ENCODE results near the gene ATP6V1G1.

Gene ATP6V1G1

GRCh38 chr9:114631166-114631565, 43.6 kb downstream of the ATP6V1G1 start:
- Histone ChIP-seq H3K9ac (ENCODE audit: low read depth, low read length) (no peak overlapping the region), H3K4me1 (ENCODE audit: insufficient read depth, low read length) (no peaks in the 10 kb centered on the region), H3K36me3 (ENCODE audit: insufficient read depth, low read length) (peaks cover 3% of the 10 kb centered on the region; the same call in 1 of the 2 replicates), H3K9me3 (ENCODE audit: control insufficient read depth, insufficient read depth, low read length) (no peaks in the 10 kb centered on the region)

DNA sequence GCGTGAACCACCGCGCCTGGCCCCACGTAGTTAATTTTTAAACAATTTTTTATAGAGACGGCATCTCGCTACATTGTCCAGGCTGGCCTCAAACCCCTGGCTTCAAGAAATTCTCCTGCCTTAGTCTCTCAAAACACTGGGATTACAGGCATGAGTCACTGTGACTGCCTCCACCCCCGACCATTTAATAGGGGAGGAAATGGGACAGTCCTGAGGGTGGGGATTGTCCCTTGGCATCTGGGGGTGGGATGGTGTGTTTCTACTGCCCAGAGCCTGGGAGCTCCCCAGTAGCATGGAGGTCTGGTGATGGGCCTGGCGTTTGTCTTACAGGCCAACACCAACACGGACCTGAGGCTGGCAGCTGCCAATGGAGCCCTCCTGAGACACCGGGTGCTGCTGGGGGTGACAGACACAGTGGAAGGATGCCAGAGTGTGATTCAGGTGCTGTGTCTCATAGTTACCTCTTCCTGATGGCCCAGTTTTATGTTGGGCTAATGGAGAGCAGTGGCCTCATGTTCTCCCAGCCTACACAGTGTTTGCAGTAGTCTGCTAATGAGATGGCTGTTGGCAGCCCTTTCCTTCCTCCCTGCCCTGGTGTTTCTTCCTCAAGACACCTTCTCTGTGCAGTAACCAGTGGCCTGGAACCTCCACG, 46.0 kb downstream of the ATP6V1G1 start:
- peaks cover 6% of the 10 kb centered on the region for H3K36me3 ChIP-seq (ENCODE audit: insufficient read depth, low read length)
- no peaks in the 10 kb centered on the region for H3K4me1 ChIP-seq (ENCODE audit: insufficient read depth, low read length)
- no peaks in the 10 kb centered on the region for H3K9me3 ChIP-seq (ENCODE audit: control insufficient read depth, insufficient read depth, low read length)
- H3K9ac ChIP-seq (ENCODE audit: low read depth, low read length), result no peak overlapping the region

GRCh38 chr9:114634387-114634786, 46.8 kb downstream of the ATP6V1G1 start:
- H3K9ac ChIP-seq (ENCODE audit: low read depth, low read length), result no peak overlapping the region
- no peaks in the 10 kb centered on the region for H3K4me1 ChIP-seq (ENCODE audit: insufficient read depth, low read length)
- H3K9me3 ChIP-seq (ENCODE audit: control insufficient read depth, insufficient read depth, low read length), result no peaks in the 10 kb centered on the region
- H3K36me3 ChIP-seq (ENCODE audit: insufficient read depth, low read length), result peaks cover 6% of the 10 kb centered on the region

- Histone ChIP-seq H3K9ac (ENCODE audit: low read depth, low read length) (no peak overlapping the region), H3K36me3 (ENCODE audit: insufficient read depth, low read length) (peaks cover 6% of the 10 kb centered on the region), H3K9me3 (ENCODE audit: control insufficient read depth, insufficient read depth, low read length) (no peaks in the 10 kb centered on the region), H3K4me1 (ENCODE audit: insufficient read depth, low read length) (no peaks in the 10 kb centered on the region)
Measured at GRCh38 chr9:114638404-114638803, 50.8 kb downstream of the ATP6V1G1 start.

- Histone ChIP-seq H3K36me3 (ENCODE audit: insufficient read depth, low read length) (peaks cover 8% of the 10 kb centered on the region), H3K9me3 (ENCODE audit: control insufficient read depth, insufficient read depth, low read length) (no peaks in the 10 kb centered on the region), H3K9ac (ENCODE audit: low read depth, low read length) (no peak overlapping the region), H3K4me1 (ENCODE audit: insufficient read depth, low read length) (no peaks in the 10 kb centered on the region)
Measured at GRCh38 chr9:114641967-114642366, 54.4 kb downstream of the ATP6V1G1 start.

DNA sequence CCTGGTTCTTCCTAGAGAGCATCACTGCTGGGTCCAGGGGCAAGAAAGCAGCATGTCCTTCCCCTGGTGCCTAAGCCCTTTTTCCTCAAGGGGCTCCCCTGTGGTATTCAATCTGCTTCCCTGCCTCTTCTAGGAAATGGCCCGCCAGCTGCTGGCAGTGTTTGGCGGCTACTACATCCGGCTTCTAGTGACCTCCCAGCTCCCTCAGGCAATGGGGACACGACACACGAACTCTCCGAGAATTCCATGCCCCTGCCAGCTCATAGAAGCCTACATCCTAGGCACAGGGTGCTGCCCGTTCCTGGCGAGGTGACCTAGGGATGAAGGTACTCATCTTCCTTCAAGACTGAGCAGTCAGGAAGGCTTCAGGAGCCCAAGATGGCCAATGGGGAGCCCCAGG, 55.4 kb downstream of the ATP6V1G1 start:
- Histone ChIP-seq H3K4me1 (ENCODE audit: insufficient read depth, low read length) (no peaks in the 10 kb centered on the region), H3K36me3 (ENCODE audit: insufficient read depth, low read length) (peaks cover 8% of the 10 kb centered on the region), H3K9ac (ENCODE audit: low read depth, low read length) (no peak overlapping the region), H3K9me3 (ENCODE audit: control insufficient read depth, insufficient read depth, low read length) (no peaks in the 10 kb centered on the region)

- Histone ChIP-seq H3K4me1 (ENCODE audit: insufficient read depth, low read length) (no peaks in the 10 kb centered on the region), H3K9me3 (ENCODE audit: control insufficient read depth, insufficient read depth, low read length) (no peaks in the 10 kb centered on the region), H3K9ac (ENCODE audit: low read depth, low read length) (no peak overlapping the region), H3K36me3 (ENCODE audit: insufficient read depth, low read length) (peaks cover 5% of the 10 kb centered on the region; the same call in 1 of the 2 replicates)
Measured at GRCh38 chr9:114643896-114644295, 56.3 kb downstream of the ATP6V1G1 start.

Data from ES-I3 (cell line).